Stimulated activated CD4-positive, alpha-beta T cell treated with anti-CD3 and anti-CD28 coated beads, Interleukin-12 subunit alpha, Interleukin-12 subunit beta, amount 100 ng/mL, for 4 hours (primary cell): Measurements from ENCODE around the gene UBE4B.
"Not testable (repeated sequence)": the region's sequence is repeated elsewhere in the genome, so short reads cannot be mapped to it uniquely, and the experiment has no call there.

Source experiments
- DNase-seq: peaks from one replicate; pipeline ENCODE4 v3.0.0-alpha.2; 2020

Gene UBE4B

GRCh38 chr1:10074059-10074851, 41.5 kb downstream of the UBE4B start:
- peak; percentile 43 for DNase-seq

- no peak for DNase-seq
Observed at GRCh38 chr1:10074852-10075730, 42.3 kb downstream of the UBE4B start.

GRCh38 chr1:10075732-10076131, 43.0 kb downstream of the UBE4B start:
- no peak for DNase-seq

GRCh38 chr1:10078494-10078893, 45.7 kb downstream of the UBE4B start:
- no peak for DNase-seq

- no peak for DNase-seq
Observed at GRCh38 chr1:10080523-10080922, 47.8 kb downstream of the UBE4B start.

GRCh38 chr1:10082785-10083479, 50.2 kb downstream of the UBE4B start:
- no peak for DNase-seq

- DNase-seq, result no peak
Observed at GRCh38 chr1:10084045-10084444, 51.3 kb downstream of the UBE4B start.

GRCh38 chr1:10085076-10085475, 52.3 kb downstream of the UBE4B start:
- no peak for DNase-seq

- no peak for DNase-seq
Observed at GRCh38 chr1:10087210-10087609, 54.5 kb downstream of the UBE4B start.

GRCh38 chr1:10101929-10102328, 69.2 kb downstream of the UBE4B start:
- DNase-seq, result no peak

- no peak for DNase-seq
Observed at GRCh38 chr1:10103193-10103592, 70.4 kb downstream of the UBE4B start.

- DNase-seq, result no peak
Observed at GRCh38 chr1:10104834-10105233, 72.1 kb downstream of the UBE4B start.

- DNase-seq, result no peak
Observed at GRCh38 chr1:10105484-10105883, 72.7 kb downstream of the UBE4B start.

- DNase-seq, result no peak
Observed at GRCh38 chr1:10106241-10106640, 73.5 kb downstream of the UBE4B start.

GRCh38 chr1:10106756-10107475, 74.2 kb downstream of the UBE4B start:
- DNase-seq, result no peak

GRCh38 chr1:10107476-10107847, 74.7 kb downstream of the UBE4B start:
- not testable (repeated sequence) for DNase-seq

GRCh38 chr1:10108134-10108663, 75.4 kb downstream of the UBE4B start:
- no peak for DNase-seq

GRCh38 chr1:10108948-10109708, 76.4 kb downstream of the UBE4B start:
- DNase-seq, result no peak

- no peak for DNase-seq
Observed at GRCh38 chr1:10113501-10113900, 80.7 kb downstream of the UBE4B start.

GRCh38 chr1:10114746-10115145, 82.0 kb downstream of the UBE4B start:
- DNase-seq, result no peak

GRCh38 chr1:10117132-10117531, 84.4 kb downstream of the UBE4B start:
- DNase-seq, result no peak

GRCh38 chr1:10117865-10118264, 85.1 kb downstream of the UBE4B start:
- no peak for DNase-seq
